GM06990 (cell line): ENCODE measurements around the gene VAV2.

Source experiments
- DNase-seq: peaks from one replicate; pipeline ENCODE4 v3.0.0-alpha.2; 2011; ENCODE audit not compliant: insufficient read length; ENCODE audit errors: extremely low read depth
- H3K27me3 ChIP-seq: replicated peaks from 2 replicates; pipeline ENCODE4 v1.6.0; 2011; ENCODE audit warnings: low read length; ENCODE audit not compliant: control insufficient read depth, insufficient read depth
- H3K36me3 ChIP-seq: 2 replicates; pipeline ENCODE4 v1.5.1; 2011; ENCODE audit warnings: low read length; ENCODE audit not compliant: control insufficient read depth, insufficient read depth
- H3K4me3 ChIP-seq: replicated peaks from 2 replicates; pipeline ENCODE4 v1.5.1; 2011; ENCODE audit warnings: low read depth, mild to moderate bottlenecking, control low read depth, low read length
- TF ChIP-seq, protein P1 (sequence below): IDR thresholded peaks from 2 replicates; pipeline ENCODE4 v1.5.1; 2011; ENCODE audit warnings: low read length, control low read depth, mild to moderate bottlenecking, inconsistent platforms; ENCODE audit not compliant: insufficient read depth, poor library complexity, severe bottlenecking

The VAV2 gene

GRCh38 chr9:134003237-134003636 lies 11.1 kb upstream of the VAV2 start:
- H3K27me3 ChIP-seq: no peaks in the 10 kb centered on the region; the same call in 1 of the 2 replicates
- H3K4me3 ChIP-seq: no peak overlapping the region
- no peak for DNase-seq
- no peaks in the 10 kb centered on the region for H3K36me3 ChIP-seq
- TF ChIP-seq, protein P1, sequence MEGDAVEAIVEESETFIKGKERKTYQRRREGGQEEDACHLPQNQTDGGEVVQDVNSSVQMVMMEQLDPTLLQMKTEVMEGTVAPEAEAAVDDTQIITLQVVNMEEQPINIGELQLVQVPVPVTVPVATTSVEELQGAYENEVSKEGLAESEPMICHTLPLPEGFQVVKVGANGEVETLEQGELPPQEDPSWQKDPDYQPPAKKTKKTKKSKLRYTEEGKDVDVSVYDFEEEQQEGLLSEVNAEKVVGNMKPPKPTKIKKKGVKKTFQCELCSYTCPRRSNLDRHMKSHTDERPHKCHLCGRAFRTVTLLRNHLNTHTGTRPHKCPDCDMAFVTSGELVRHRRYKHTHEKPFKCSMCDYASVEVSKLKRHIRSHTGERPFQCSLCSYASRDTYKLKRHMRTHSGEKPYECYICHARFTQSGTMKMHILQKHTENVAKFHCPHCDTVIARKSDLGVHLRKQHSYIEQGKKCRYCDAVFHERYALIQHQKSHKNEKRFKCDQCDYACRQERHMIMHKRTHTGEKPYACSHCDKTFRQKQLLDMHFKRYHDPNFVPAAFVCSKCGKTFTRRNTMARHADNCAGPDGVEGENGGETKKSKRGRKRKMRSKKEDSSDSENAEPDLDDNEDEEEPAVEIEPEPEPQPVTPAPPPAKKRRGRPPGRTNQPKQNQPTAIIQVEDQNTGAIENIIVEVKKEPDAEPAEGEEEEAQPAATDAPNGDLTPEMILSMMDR: no peak

GRCh38 chr9:134002796-134003195 lies 10.7 kb upstream of the VAV2 start:
- H3K27me3 ChIP-seq: no peaks in the 10 kb centered on the region; the same call in 1 of the 2 replicates
- H3K36me3 ChIP-seq: no peaks in the 10 kb centered on the region
- H3K4me3 ChIP-seq: no peak overlapping the region
- no peak for DNase-seq
- TF ChIP-seq, protein P1: no peak

DNA sequence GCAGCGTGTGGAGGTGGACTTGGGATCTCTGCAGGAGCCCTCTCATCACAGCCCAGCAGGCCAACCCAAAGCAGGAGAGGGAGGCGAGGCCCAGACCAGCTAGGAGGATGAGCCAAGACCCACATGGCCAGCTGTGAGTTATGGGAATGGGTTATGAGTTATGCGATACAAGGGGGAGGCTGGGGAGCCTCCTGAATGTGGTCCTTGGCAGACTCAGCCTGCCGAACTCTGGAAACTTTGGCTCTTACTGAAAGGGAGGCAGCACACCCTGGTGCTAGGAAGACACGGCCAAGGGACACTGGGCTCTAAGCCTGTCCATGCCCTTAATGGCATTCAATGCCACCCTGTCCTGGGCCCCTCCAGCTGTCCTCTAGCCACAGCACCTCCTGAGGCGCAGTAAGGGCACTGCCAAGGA lies 7.7 kb upstream of the VAV2 start:
- no peak for DNase-seq
- Histone ChIP-seq H3K36me3 (no peaks in the 10 kb centered on the region), H3K4me3 (no peak overlapping the region), H3K27me3 (no peaks in the 10 kb centered on the region; the same call in 1 of the 2 replicates)
- TF ChIP-seq, protein P1: no peak

GRCh38 chr9:133998915-133999595 lies 6.9 kb upstream of the VAV2 start:
- TF ChIP-seq, protein P1: no peak
- H3K36me3 ChIP-seq: no peaks in the 10 kb centered on the region
- no peak overlapping the region for H3K4me3 ChIP-seq
- no peak for DNase-seq
- no peaks in the 10 kb centered on the region; the same call in 1 of the 2 replicates for H3K27me3 ChIP-seq

- TF ChIP-seq, protein P1: no peak
- DNase-seq: no peak
Measured at GRCh38 chr9:133997584-133997983, 5.5 kb upstream of the VAV2 start.

More at GRCh38 chr9:133997584-133997983, 5.5 kb upstream of the VAV2 start:
- Histone ChIP-seq H3K36me3 (no peaks in the 10 kb centered on the region), H3K27me3 (no peaks in the 10 kb centered on the region; the same call in 1 of the 2 replicates), H3K4me3 (no peak overlapping the region)
